HL-60 (cell line): ENCODE data around the gene EIF5A.
"Not testable (repeated sequence)": the region's sequence is repeated elsewhere in the genome, so short reads cannot be mapped to it uniquely, and the experiment has no call there.

Experiments
- CTCF ChIP-seq: IDR thresholded peaks from one replicate; pipeline ENCODE4 v1.5.1; 2011; ENCODE audit warnings: low read length, control low read depth, inconsistent platforms; ENCODE audit not compliant: insufficient read depth
- POLR2AphosphoS5 ChIP-seq: IDR thresholded peaks from 2 replicates; pipeline ENCODE4 v1.6.1; 2012; ENCODE audit warnings: low read depth
- TF ChIP-seq, protein P1 (sequence below): IDR thresholded peaks from 2 replicates; pipeline ENCODE4 v1.6.1; 2012; ENCODE audit warnings: low read depth; ENCODE audit not compliant: insufficient replicate concordance

- not testable (repeated sequence) for TF ChIP-seq CTCF, POLR2AphosphoS5
- TF ChIP-seq, protein P1, sequence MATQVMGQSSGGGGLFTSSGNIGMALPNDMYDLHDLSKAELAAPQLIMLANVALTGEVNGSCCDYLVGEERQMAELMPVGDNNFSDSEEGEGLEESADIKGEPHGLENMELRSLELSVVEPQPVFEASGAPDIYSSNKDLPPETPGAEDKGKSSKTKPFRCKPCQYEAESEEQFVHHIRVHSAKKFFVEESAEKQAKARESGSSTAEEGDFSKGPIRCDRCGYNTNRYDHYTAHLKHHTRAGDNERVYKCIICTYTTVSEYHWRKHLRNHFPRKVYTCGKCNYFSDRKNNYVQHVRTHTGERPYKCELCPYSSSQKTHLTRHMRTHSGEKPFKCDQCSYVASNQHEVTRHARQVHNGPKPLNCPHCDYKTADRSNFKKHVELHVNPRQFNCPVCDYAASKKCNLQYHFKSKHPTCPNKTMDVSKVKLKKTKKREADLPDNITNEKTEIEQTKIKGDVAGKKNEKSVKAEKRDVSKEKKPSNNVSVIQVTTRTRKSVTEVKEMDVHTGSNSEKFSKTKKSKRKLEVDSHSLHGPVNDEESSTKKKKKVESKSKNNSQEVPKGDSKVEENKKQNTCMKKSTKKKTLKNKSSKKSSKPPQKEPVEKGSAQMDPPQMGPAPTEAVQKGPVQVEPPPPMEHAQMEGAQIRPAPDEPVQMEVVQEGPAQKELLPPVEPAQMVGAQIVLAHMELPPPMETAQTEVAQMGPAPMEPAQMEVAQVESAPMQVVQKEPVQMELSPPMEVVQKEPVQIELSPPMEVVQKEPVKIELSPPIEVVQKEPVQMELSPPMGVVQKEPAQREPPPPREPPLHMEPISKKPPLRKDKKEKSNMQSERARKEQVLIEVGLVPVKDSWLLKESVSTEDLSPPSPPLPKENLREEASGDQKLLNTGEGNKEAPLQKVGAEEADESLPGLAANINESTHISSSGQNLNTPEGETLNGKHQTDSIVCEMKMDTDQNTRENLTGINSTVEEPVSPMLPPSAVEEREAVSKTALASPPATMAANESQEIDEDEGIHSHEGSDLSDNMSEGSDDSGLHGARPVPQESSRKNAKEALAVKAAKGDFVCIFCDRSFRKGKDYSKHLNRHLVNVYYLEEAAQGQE, result not testable (repeated sequence)
These were observed 30.2 kb downstream of the EIF5A start for GRCh38 chr17:7337600-7337999.
